ENCODE measurements around the gene TCN1. TPM values are rescaled to one million over a fixed set of nuclear protein-coding genes. Genes with fewer than 3 reads are reported as not detected.

The TCN1 gene
- total RNA-seq, 1 experiment from 2014 or later: 1.7 TPM

- Histone ChIP-seq H3K79me2 (ENCODE audit: insufficient read depth, low read length) (no peaks in the 10 kb centered on the region), H3K4me1 (ENCODE audit: control insufficient read depth in 1 of 2, insufficient read depth in 2 of 2, low read length in 2 of 2) (peaks cover 7 to 20% of the 10 kb centered on the region in 2 experiments; a peak in 3 of 4 replicates), H4K20me1 (ENCODE audit: insufficient read depth) (no peaks in the 10 kb centered on the region), H3K4me3 (replicated peaks in 1 of 2; ENCODE audit: low read depth in 1 of 2, low read length in 2 of 2) (no peak overlapping the region), H3K9me3 (ENCODE audit: control insufficient read depth in 1 of 2, insufficient read depth in 1 of 2, low read depth in 1 of 2, low read length in 2 of 2) (no peaks in the 10 kb centered on the region), H3K4me2 (ENCODE audit: low read length) (peak overlapping the region; percentile 31), H3K9ac (ENCODE audit: low read length) (no peak overlapping the region), H3K27ac (ENCODE audit: low read depth, low read length) (no peak overlapping the region), H3K36me3 (ENCODE audit: control insufficient read depth in 1 of 2, insufficient read depth in 2 of 2, low read length in 2 of 2) (no peaks in the 10 kb centered on the region), H2AFZ (ENCODE audit: low read depth, low read length, poor library complexity, severe bottlenecking) (peak overlapping the region; percentile 50), H3K9me2 (ENCODE audit: insufficient read depth) (no peaks in the 10 kb centered on the region), H3K27me3 (ENCODE audit: insufficient read depth, low read length) (no peaks in the 10 kb centered on the region)
- RAD21 ChIA-PET (ENCODE audit: low non-redundant PET in 1 of 2, low total read pairs in 2 of 2, uncharacterized antibody in 2 of 2, unreplicated experiment in 2 of 2): no interaction called here
- POLR2A ChIA-PET: no interaction called here
- ATAC-seq: no peak
- no peak for DNase-seq (ENCODE audit: low read depth, low spot score)
- intact Hi-C loops (cut with micrococcal nuclease): no loop called here
- CTCF ChIA-PET: interaction anchor here (2.4 kb wide), 1 partner anchor 19 kb away, joined by 8 read pairs; no protein-coding TSS in a partner anchor
- no peak for TF ChIP-seq REST (IDR thresholded peaks at IDR 0.05; ENCODE audit: low read depth)
- no peak for TF ChIP-seq JUND (IDR thresholded peaks at IDR 0.05)
- no peak for TF ChIP-seq ZFX (IDR thresholded peaks at IDR 0.05)
- no peak for TF ChIP-seq POLR2A (IDR thresholded peaks at IDR 0.05; ENCODE audit: borderline replicate concordance, extremely low read depth, insufficient read depth, insufficient read length)
- no peak for TF ChIP-seq TCF7L2 (IDR thresholded peaks at IDR 0.05; ENCODE audit: borderline replicate concordance, extremely low read depth, insufficient read depth, insufficient read length)
- no TSS peak for BruUV-seq (replicated peaks)
Observed at GRCh38 chr11:59900366-59901126, 34.3 kb upstream of the TCN1 start.

GRCh38 chr11:59899532-59899931, 33.2 kb upstream of the TCN1 start:
- CTCF ChIA-PET: no interaction called here
- Histone ChIP-seq H3K9ac (ENCODE audit: low read length) (no peak overlapping the region), H3K4me3 (replicated peaks in 1 of 2; ENCODE audit: low read depth in 1 of 2, low read length in 2 of 2) (no peak overlapping the region), H3K9me3 (ENCODE audit: control insufficient read depth in 1 of 2, insufficient read depth in 1 of 2, low read depth in 1 of 2, low read length in 2 of 2) (no peaks in the 10 kb centered on the region), H3K27me3 (ENCODE audit: insufficient read depth, low read length) (no peaks in the 10 kb centered on the region), H3K27ac (ENCODE audit: low read depth, low read length) (no peak overlapping the region), H3K4me1 (ENCODE audit: control insufficient read depth in 1 of 2, insufficient read depth in 2 of 2, low read length in 2 of 2) (peaks cover 7 to 20% of the 10 kb centered on the region in 2 experiments; a peak in 3 of 4 replicates), H2AFZ (ENCODE audit: low read depth, low read length, poor library complexity, severe bottlenecking) (peak overlapping the region; percentile 48), H4K20me1 (ENCODE audit: insufficient read depth) (no peaks in the 10 kb centered on the region), H3K9me2 (ENCODE audit: insufficient read depth) (no peaks in the 10 kb centered on the region), H3K4me2 (ENCODE audit: low read length) (no peak overlapping the region), H3K79me2 (ENCODE audit: insufficient read depth, low read length) (no peaks in the 10 kb centered on the region), H3K36me3 (ENCODE audit: control insufficient read depth in 1 of 2, insufficient read depth in 2 of 2, low read length in 2 of 2) (no peaks in the 10 kb centered on the region)
- intact Hi-C loops (cut with micrococcal nuclease): no loop called here
- ATAC-seq (peak; percentile 59), DNase-seq (ENCODE audit: low read depth, low spot score) (no peak)
- no TSS peak for BruUV-seq (replicated peaks)
- RAD21 ChIA-PET (ENCODE audit: low non-redundant PET in 1 of 2, low total read pairs in 2 of 2, uncharacterized antibody in 2 of 2, unreplicated experiment in 2 of 2): no interaction called here
- POLR2A ChIA-PET: no interaction called here
- TF ChIP-seq POLR2AphosphoS5 (IDR thresholded peaks at IDR 0.05; ENCODE audit: low read depth, low read length) (no peak), ZFX (IDR thresholded peaks at IDR 0.05) (no peak), MAX (IDR thresholded peaks at IDR 0.05) (no peak), CEBPB (IDR thresholded peaks at IDR 0.05; ENCODE audit: low read depth) (no peak), EZH2 (IDR thresholded peaks at IDR 0.05) (no peak), ELF1 (IDR thresholded peaks at IDR 0.05; ENCODE audit: borderline replicate concordance, low read depth) (no peak), SRF (IDR thresholded peaks at IDR 0.05; ENCODE audit: low read depth) (no peak), CBX3 (IDR thresholded peaks at IDR 0.05; ENCODE audit: low read depth) (no peak), ATF3 (IDR thresholded peaks at IDR 0.05) (no peak), SIN3A (IDR thresholded peaks at IDR 0.05; ENCODE audit: low read depth) (no peak), CTCF (IDR thresholded peaks at IDR 0.05 in 2 of 3, conservative IDR thresholded peaks at IDR 0.05 in 1 of 3; ENCODE audit: borderline replicate concordance in 1 of 3, insufficient read depth in 1 of 3, low read depth in 2 of 3, low read length in 2 of 3) (no peak)
